HG03342 (cell line): ENCODE data around the gene LAMA2.

Source experiments
- ATAC-seq: cut with Tn5 transposase; IDR thresholded peaks from one replicate; pipeline ENCODE4 v1.9.1; 2021; ENCODE audit warnings: mild to moderate bottlenecking, moderate library complexity; ENCODE audit not compliant: unreplicated experiment

The LAMA2 gene

DNA sequence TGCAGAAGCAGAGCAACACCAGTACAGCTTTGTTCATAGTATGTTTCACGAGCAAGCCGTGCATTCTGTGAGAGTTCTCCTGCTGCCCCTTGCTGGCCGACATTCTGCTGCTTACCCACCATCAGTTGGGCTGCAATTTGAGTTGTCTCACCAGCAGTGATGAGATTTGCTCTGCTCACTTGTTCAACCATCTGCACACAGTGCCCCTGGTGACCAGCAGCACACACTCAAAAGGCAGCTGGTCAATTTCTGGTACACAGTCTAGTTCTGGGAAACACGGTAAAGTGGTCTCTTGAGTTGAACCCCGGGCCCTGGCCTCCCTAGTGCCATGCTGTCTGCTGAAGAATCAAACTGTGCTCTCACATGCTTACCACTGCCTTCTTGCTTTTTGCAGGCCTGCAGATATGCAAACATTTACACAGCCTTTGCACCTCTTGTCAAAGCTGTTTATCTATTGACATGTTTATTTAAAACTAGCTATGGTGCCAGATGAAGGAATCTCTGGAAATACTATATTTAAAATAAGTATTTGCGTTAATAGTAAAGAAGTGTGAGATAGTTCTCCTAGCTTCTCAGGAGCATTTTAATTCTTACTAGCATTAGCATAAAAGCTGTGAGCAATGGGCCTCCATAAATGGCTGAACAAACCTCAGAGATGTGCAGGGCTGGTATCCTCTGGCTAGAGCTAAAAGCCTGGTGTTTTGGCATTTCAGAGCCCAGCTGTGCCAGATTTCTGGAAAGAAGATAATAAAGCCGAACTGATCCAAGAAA, 592.7 kb downstream of the LAMA2 start:
- ATAC-seq, result no peak

- no peak for ATAC-seq
Measured at GRCh38 chr6:129476248-129476564, 593.3 kb downstream of the LAMA2 start.

DNA sequence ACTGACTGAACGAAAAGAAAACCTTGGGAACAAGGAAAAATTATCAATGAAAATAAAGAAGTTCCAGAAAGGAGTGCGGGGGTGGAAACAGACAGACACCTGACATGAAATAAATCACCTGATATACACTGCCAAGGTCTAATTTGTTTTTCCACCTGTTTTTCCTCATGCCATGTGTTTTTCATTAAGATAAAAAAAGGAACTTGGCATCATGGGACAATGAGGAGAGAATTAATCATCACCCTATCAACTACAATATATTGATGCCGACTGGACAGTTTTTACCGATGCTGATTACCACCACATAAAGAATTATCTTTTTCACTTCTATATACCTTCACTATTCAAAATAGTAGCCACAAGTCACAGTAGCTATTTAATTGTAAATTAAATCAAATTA, 593.9 kb downstream of the LAMA2 start:
- ATAC-seq, result no peak

GRCh38 chr6:129478379-129478778, 595.4 kb downstream of the LAMA2 start:
- no peak for ATAC-seq

DNA sequence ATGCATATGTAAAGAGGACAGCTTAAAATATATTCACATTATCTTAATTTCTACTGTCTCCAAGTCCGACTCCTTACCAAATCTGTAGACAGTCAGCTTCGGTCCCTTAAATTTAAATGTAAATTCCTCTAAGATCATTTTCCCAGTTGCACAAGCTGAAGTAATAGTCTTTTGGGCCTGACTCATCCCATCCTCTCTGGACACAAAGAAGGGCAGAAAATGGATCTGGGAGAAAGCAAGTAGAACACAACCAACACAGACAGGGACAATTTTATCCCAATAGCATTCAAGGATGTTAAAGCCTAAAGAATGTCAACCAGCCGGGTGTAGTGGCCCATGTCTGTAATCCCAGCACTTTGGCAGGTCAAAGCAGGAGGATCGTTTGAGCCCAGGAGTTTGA, 598.8 kb downstream of the LAMA2 start:
- ATAC-seq, result no peak

GRCh38 chr6:129485746-129486145, 602.8 kb downstream of the LAMA2 start:
- no peak for ATAC-seq

DNA sequence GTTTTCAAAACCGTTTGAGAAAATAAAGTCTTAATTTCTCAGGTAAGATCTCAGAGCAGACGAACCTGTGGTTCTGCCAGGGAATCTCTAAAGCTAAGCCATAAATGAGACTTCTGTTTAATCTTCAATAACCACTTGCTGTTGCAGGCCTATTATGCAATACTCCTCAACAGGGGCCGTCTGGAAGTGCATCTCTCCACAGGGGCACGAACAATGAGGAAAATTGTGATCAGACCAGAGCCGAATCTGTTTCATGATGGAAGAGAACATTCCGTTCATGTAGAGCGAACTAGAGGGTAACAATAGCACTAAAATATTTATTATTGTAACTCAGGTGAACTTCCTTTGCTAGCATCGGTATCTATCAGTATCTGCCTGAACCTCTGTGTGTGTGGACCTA, 603.4 kb downstream of the LAMA2 start:
- no peak for ATAC-seq

- no peak for ATAC-seq
Measured at GRCh38 chr6:129488313-129488712, 605.4 kb downstream of the LAMA2 start.

DNA sequence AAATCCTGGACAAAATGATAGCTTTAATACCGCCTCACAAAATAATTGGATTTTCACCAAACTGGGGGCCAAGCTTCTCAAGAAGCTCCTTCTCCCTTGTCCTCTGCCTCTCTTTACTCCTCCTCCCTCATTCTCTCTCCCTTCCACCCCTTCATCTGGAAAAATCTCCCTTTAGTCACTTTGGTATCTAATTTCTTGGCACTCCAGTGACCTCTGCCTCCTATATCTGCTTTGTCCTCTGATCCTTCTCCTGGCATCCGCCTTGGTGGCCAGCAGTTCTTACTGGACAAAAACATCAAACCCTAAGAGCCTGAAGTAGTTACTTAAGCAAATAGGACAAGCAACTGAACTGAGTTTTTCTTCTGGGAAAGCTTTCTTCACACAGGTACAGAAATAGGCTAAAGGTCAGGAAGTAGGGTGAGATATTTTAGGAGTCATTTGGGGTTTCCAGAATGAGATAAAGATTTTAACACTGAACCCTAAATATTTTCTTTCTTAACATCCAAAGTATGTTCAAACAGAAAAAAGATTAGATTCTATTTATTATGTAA, 606.4 kb downstream of the LAMA2 start:
- ATAC-seq, result no peak

- ATAC-seq, result peak; percentile 91
Measured at GRCh38 chr6:129490521-129491255, 607.8 kb downstream of the LAMA2 start.

DNA sequence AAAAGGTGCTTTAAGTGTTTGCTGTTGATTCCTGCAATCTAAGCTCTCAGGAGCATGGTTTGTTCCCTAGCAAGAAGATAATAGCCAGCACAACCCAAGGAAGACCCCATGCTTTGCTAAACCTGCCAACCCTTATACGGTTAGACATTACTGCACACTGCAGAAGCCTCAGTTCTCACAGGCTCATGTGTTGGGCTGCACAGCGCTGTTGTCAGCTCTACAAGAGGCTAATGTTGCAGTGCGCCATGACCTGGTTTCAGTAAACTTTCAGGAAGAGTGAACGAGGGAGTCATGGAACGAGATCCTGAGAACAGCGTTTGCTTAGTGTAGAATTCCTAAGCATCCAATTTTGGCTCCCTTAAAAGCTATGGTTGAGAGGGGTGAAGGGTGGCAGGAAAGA, 608.5 kb downstream of the LAMA2 start:
- no peak for ATAC-seq

DNA sequence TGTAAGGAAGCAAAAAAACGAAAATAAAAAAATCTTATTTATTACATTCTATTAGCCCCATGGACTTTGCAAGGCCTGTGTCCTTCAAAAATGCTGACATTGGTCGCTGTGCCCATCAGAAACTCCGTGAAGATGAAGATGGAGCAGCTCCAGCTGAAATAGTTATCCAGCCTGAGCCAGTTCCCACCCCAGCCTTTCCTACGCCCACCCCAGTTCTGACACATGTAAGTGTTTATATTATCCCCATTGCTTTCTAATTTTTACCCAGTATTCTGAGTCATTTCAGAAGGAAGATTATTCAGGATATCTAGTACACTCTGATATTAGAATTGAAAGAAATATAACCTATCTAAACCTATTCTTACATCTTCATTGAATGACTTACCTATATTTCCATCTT, 609.3 kb downstream of the LAMA2 start:
- ATAC-seq, result no peak

DNA sequence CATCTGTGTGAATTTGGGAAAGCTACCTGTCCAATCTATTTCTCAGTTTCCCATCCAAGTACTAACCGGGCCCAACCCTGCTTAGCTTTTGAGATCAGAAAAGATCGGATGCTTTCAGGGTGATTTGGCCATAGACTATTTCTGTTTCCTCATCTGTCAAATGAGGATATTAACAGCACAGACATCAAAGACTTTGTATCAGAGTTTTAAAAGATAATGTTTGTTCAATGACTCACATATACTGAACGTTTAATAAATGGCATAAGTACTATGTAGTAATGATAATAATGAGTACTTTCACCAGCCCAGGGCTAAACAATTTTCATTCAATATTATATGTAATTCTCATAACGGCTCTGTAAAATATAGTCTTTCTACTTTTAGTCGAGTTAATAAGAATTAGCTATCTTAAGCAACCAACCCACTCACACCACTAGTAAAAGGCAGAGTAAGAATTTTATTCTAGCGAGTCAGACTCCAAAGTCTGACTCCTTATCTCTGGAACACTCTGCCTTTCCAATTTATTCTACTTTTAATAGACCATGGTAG, 610.5 kb downstream of the LAMA2 start:
- no peak for ATAC-seq

GRCh38 chr6:129494099-129494498, 611.2 kb downstream of the LAMA2 start:
- ATAC-seq, result no peak

GRCh38 chr6:129494586-129494985, 611.6 kb downstream of the LAMA2 start:
- no peak for ATAC-seq

DNA sequence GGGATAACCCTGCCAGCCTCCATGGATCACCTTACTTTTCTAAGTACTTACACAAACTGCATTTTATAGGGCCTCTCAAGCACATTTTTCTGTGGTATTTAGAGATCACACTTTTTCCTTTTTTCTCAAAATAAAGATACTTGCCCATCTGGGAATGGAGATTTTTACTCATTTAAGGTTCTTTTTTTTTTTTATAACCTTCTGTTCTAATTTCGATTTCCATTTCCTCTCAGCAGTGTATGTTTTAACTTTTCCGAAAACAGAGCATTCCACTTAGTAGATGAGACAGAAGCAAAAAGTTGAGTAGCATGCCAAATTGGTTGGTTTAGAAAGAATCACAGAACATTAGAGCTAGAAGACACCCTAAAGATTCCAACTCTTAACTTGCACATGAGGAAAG, 612.7 kb downstream of the LAMA2 start:
- ATAC-seq, result no peak

DNA sequence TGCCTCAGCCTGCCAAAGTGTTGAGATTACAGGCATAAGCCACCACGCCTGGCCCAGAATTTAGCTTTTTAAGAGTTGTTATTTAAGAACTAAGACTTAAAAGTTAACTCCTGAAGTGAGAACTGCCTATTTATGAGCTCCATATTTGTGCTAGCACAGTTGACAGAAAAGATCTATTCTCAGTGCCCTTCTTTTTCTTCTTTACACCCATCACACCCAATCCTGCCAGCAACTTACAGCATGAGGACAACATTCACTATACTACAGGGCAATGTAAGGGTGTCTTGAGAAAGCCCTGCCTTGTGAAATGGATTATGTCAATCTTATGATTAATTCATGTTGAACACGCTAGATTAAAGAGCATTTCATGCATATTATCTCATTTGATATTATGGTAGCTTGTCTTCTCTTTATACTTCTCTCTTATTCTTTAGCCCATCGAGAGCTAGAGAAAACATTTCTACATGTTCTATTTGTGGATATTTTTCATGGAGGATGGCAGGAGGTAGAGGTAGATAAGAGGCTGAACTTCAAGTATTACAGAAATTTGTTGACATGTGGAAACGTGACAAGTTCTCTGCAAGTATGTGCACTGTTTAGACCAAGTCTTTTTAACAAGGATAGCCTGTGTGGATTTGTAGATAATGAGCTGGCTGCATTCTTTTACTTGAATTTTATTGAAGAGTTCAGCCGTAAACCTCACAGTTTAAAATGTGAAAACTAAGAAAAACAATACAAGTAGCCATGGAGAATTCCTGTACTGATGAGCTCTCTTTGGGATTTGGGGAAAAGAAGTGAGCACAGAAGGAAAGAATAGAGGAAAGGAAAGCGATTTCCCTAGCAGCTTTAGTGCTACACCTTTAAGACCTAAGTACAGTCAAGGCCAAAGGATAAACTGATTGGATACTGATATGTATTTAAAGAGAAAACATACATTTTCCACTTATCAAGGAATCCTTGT, 614.8 kb downstream of the LAMA2 start:
- ATAC-seq, result no peak

DNA sequence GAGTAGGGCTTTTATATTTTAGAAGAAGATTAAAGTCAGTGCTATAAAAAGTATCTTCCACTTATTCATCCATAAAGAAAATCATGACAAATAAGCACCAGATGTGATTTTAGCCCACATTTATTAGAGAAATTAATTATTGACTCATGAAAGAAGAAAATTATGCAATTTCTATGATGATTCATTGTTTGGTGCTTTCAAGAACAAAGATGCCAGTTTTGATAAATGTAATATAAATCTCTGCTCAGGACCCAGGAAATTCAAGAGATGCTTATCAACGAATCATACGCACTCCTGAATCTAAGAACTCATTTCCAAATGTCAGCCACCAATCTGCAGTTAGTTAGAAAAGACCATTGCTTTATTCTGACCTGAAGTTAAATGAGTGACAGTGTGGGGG, 615.6 kb downstream of the LAMA2 start:
- no peak for ATAC-seq

DNA sequence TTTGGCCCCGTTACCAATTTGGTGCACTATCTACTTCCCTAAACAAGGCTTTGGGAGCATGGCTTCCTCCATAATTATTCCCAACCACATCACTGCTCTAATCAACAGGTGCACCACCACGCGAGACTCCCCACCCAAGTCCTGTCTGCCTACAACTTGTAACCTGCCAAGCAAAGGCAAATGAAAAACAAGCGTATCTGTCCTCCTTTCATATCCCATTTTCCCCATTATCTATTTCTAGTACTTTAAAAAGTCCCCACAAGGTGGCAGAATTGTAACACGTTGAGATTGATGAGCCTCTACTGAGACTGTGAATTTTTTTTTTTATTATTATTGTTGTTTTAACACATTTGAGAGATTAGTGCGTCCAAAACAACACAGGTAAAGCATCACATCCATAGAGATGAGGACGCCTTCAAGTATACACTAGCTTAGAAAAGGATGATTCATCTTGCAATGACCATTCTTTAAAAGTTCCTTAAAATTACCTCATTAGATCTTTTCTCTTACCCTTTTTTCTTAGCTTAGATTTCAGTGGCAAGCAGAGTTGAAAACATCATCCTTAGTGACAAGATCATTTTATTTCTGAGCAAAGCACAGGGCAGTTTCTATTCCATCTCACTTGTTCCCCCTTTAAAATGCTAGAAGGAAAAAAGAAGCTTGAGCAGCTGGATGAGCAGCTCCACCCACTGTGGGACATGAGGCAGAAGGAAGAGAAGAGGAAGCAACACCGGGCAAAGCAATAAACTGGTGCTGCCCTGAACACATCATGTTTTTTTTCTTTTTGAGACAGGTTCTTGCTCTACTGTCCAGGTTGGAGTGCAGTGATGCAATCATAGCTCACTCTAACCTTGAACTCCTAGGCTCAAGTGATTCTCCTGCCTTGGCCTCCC, 616.3 kb downstream of the LAMA2 start:
- peak; percentile 73 for ATAC-seq

DNA sequence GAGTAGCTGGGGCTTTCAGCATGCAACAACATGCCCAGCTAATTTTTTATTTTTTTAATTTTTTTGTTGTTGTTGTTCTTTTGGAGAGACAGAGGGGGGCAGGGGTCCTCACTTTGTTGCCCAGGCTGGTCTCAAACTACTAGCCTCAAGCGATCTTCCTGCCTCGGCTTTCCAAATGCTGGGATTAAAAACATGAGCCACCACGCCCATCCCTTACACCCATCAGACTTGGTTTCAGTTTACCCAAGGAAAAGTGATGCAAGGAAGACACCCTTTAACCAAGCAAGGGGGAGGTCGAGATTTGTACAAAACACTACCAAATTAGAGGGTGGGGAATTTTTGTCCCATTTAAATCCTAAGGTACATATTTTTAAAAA, 616.9 kb downstream of the LAMA2 start:
- no peak for ATAC-seq
